ENCODE measurements around the gene EPHB3.

The EPHB3 gene

GRCh38 chr3:184577546-184577945, 16.0 kb downstream of the EPHB3 start:
- peaks cover 46% of the 10 kb centered on the region for H3K27me3 ChIP-seq (ENCODE audit: control insufficient read depth, insufficient read depth, low read length)
- H3K36me3 ChIP-seq (ENCODE audit: control insufficient read depth, low read depth, low read length) = no peaks in the 10 kb centered on the region

GRCh38 chr3:184578218-184578617, 16.6 kb downstream of the EPHB3 start:
- Histone ChIP-seq H3K27me3 (ENCODE audit: control insufficient read depth, insufficient read depth, low read length) (peaks cover 46% of the 10 kb centered on the region), H3K36me3 (ENCODE audit: control insufficient read depth, low read depth, low read length) (no peaks in the 10 kb centered on the region), H3K4me3 (ENCODE audit: low read length) (no peak overlapping the region)

More at GRCh38 chr3:184577546-184577945, 16.0 kb downstream of the EPHB3 start:
- H3K4me1 ChIP-seq (ENCODE audit: control insufficient read depth, low read depth, low read length) = peaks cover 33% of the 10 kb centered on the region
- H3K9ac ChIP-seq (ENCODE audit: low read length) = no peak overlapping the region
- no peaks in the 10 kb centered on the region for H3K9me3 ChIP-seq (ENCODE audit: control insufficient read depth, low read depth, low read length)
- no peak overlapping the region for H3K27ac ChIP-seq (ENCODE audit: low read length)
- H3K4me3 ChIP-seq (ENCODE audit: low read length) = no peak overlapping the region

GRCh38 chr3:184578822-184579221, 17.2 kb downstream of the EPHB3 start:
- Histone ChIP-seq H3K4me1 (ENCODE audit: control insufficient read depth, low read depth, low read length) (peaks cover 39% of the 10 kb centered on the region), H3K9ac (ENCODE audit: low read length) (no peak overlapping the region), H3K9me3 (ENCODE audit: control insufficient read depth, low read depth, low read length) (no peaks in the 10 kb centered on the region), H3K27me3 (ENCODE audit: control insufficient read depth, insufficient read depth, low read length) (peaks cover 42% of the 10 kb centered on the region), H3K4me3 (ENCODE audit: low read length) (no peak overlapping the region), H3K36me3 (ENCODE audit: control insufficient read depth, low read depth, low read length) (no peaks in the 10 kb centered on the region), H3K27ac (ENCODE audit: low read length) (no peak overlapping the region)

More at GRCh38 chr3:184578218-184578617, 16.6 kb downstream of the EPHB3 start:
- Histone ChIP-seq H3K27ac (ENCODE audit: low read length) (no peak overlapping the region), H3K9ac (ENCODE audit: low read length) (no peak overlapping the region), H3K4me1 (ENCODE audit: control insufficient read depth, low read depth, low read length) (peaks cover 39% of the 10 kb centered on the region), H3K9me3 (ENCODE audit: control insufficient read depth, low read depth, low read length) (no peaks in the 10 kb centered on the region)

GRCh38 chr3:184579513-184579912, 17.9 kb downstream of the EPHB3 start:
- peaks cover 37% of the 10 kb centered on the region for H3K4me1 ChIP-seq (ENCODE audit: control insufficient read depth, low read depth, low read length)
- H3K4me3 ChIP-seq (ENCODE audit: low read length) = no peak overlapping the region
- no peaks in the 10 kb centered on the region for H3K36me3 ChIP-seq (ENCODE audit: control insufficient read depth, low read depth, low read length)
- H3K27ac ChIP-seq (ENCODE audit: low read length) = no peak overlapping the region
- peaks cover 48% of the 10 kb centered on the region for H3K27me3 ChIP-seq (ENCODE audit: control insufficient read depth, insufficient read depth, low read length)
- H3K9me3 ChIP-seq (ENCODE audit: control insufficient read depth, low read depth, low read length) = no peaks in the 10 kb centered on the region
- no peak overlapping the region for H3K9ac ChIP-seq (ENCODE audit: low read length)

- H3K36me3 ChIP-seq (ENCODE audit: control insufficient read depth, low read depth, low read length) = no peaks in the 10 kb centered on the region
- H3K4me3 ChIP-seq (ENCODE audit: low read length) = no peak overlapping the region
- H3K9ac ChIP-seq (ENCODE audit: low read length) = no peak overlapping the region
- no peak overlapping the region for H3K27ac ChIP-seq (ENCODE audit: low read length)
- H3K4me1 ChIP-seq (ENCODE audit: control insufficient read depth, low read depth, low read length) = peaks cover 28% of the 10 kb centered on the region
- peaks cover 57% of the 10 kb centered on the region for H3K27me3 ChIP-seq (ENCODE audit: control insufficient read depth, insufficient read depth, low read length)
- H3K9me3 ChIP-seq (ENCODE audit: control insufficient read depth, low read depth, low read length) = no peaks in the 10 kb centered on the region
Observed at GRCh38 chr3:184580376-184580775, 18.8 kb downstream of the EPHB3 start.

GRCh38 chr3:184581331-184581855, 19.8 kb downstream of the EPHB3 start:
- Histone ChIP-seq H3K9me3 (ENCODE audit: control insufficient read depth, low read depth, low read length) (no peaks in the 10 kb centered on the region), H3K4me3 (ENCODE audit: low read length) (no peak overlapping the region), H3K27ac (ENCODE audit: low read length) (no peak overlapping the region), H3K9ac (ENCODE audit: low read length) (no peak overlapping the region), H3K27me3 (ENCODE audit: control insufficient read depth, insufficient read depth, low read length) (peaks cover 58% of the 10 kb centered on the region), H3K4me1 (ENCODE audit: control insufficient read depth, low read depth, low read length) (peaks cover 24% of the 10 kb centered on the region), H3K36me3 (ENCODE audit: control insufficient read depth, low read depth, low read length) (no peaks in the 10 kb centered on the region)

- H3K4me3 ChIP-seq (ENCODE audit: low read length) = peak overlapping the region; percentile 65
- H3K36me3 ChIP-seq (ENCODE audit: control insufficient read depth, low read depth, low read length) = no peaks in the 10 kb centered on the region
- peak overlapping the region; percentile 35 for H3K9ac ChIP-seq (ENCODE audit: low read length)
- H3K27me3 ChIP-seq (ENCODE audit: control insufficient read depth, insufficient read depth, low read length) = peaks cover 56% of the 10 kb centered on the region
- no peak overlapping the region for H3K27ac ChIP-seq (ENCODE audit: low read length)
- no peaks in the 10 kb centered on the region for H3K9me3 ChIP-seq (ENCODE audit: control insufficient read depth, low read depth, low read length)
- peaks cover 24% of the 10 kb centered on the region for H3K4me1 ChIP-seq (ENCODE audit: control insufficient read depth, low read depth, low read length)
Observed at GRCh38 chr3:184582646-184583577, 21.3 kb downstream of the EPHB3 start.

- peak overlapping the region; percentile 65 for H3K4me3 ChIP-seq (ENCODE audit: low read length)
- no peaks in the 10 kb centered on the region for H3K9me3 ChIP-seq (ENCODE audit: control insufficient read depth, low read depth, low read length)
- no peak overlapping the region for H3K27ac ChIP-seq (ENCODE audit: low read length)
- H3K36me3 ChIP-seq (ENCODE audit: control insufficient read depth, low read depth, low read length) = no peaks in the 10 kb centered on the region
- H3K4me1 ChIP-seq (ENCODE audit: control insufficient read depth, low read depth, low read length) = peaks cover 24% of the 10 kb centered on the region
- peaks cover 56% of the 10 kb centered on the region for H3K27me3 ChIP-seq (ENCODE audit: control insufficient read depth, insufficient read depth, low read length)
- H3K9ac ChIP-seq (ENCODE audit: low read length) = peak overlapping the region; percentile 35
Observed at GRCh38 chr3:184583578-184584451, 22.2 kb downstream of the EPHB3 start.

- H3K27me3 ChIP-seq (ENCODE audit: control insufficient read depth, insufficient read depth, low read length) = peaks cover 49% of the 10 kb centered on the region
- H3K9ac ChIP-seq (ENCODE audit: low read length) = no peak overlapping the region
- peak overlapping the region; percentile 65 for H3K4me3 ChIP-seq (ENCODE audit: low read length)
- H3K36me3 ChIP-seq (ENCODE audit: control insufficient read depth, low read depth, low read length) = no peaks in the 10 kb centered on the region
- H3K9me3 ChIP-seq (ENCODE audit: control insufficient read depth, low read depth, low read length) = no peaks in the 10 kb centered on the region
- no peak overlapping the region for H3K27ac ChIP-seq (ENCODE audit: low read length)
- peaks cover 19% of the 10 kb centered on the region for H3K4me1 ChIP-seq (ENCODE audit: control insufficient read depth, low read depth, low read length)
Observed at GRCh38 chr3:184584464-184584891, 22.9 kb downstream of the EPHB3 start.

- no peak overlapping the region for H3K4me3 ChIP-seq (ENCODE audit: low read length)
- peaks cover 19% of the 10 kb centered on the region for H3K4me1 ChIP-seq (ENCODE audit: control insufficient read depth, low read depth, low read length)
- H3K27ac ChIP-seq (ENCODE audit: low read length) = no peak overlapping the region
- H3K27me3 ChIP-seq (ENCODE audit: control insufficient read depth, insufficient read depth, low read length) = peaks cover 43% of the 10 kb centered on the region
- H3K9ac ChIP-seq (ENCODE audit: low read length) = no peak overlapping the region
- no peaks in the 10 kb centered on the region for H3K9me3 ChIP-seq (ENCODE audit: control insufficient read depth, low read depth, low read length)
- H3K36me3 ChIP-seq (ENCODE audit: control insufficient read depth, low read depth, low read length) = no peaks in the 10 kb centered on the region
Observed at GRCh38 chr3:184585545-184585944, 24.0 kb downstream of the EPHB3 start.

GRCh38 chr3:184586851-184587250, 25.3 kb downstream of the EPHB3 start:
- Histone ChIP-seq H3K4me1 (ENCODE audit: control insufficient read depth, low read depth, low read length) (peaks cover 18% of the 10 kb centered on the region), H3K4me3 (ENCODE audit: low read length) (no peak overlapping the region), H3K27me3 (ENCODE audit: control insufficient read depth, insufficient read depth, low read length) (peaks cover 42% of the 10 kb centered on the region), H3K9ac (ENCODE audit: low read length) (no peak overlapping the region), H3K9me3 (ENCODE audit: control insufficient read depth, low read depth, low read length) (no peaks in the 10 kb centered on the region), H3K27ac (ENCODE audit: low read length) (no peak overlapping the region), H3K36me3 (ENCODE audit: control insufficient read depth, low read depth, low read length) (no peaks in the 10 kb centered on the region)

All from iPS-18a (cell line).